HK-2 (cell line): Measurements from ENCODE around the gene SLC10A2.

Experiments used
- DNase-seq: peaks from one replicate; pipeline ENCODE4 v3.0.0-alpha.2; 2018; ENCODE audit not compliant: unreplicated experiment

Gene SLC10A2

GRCh38 chr13:103046676-103047075 is 19.5 kb downstream of the SLC10A2 start:
- no peak for DNase-seq

GRCh38 chr13:103044056-103044455 is 22.2 kb downstream of the SLC10A2 start:
- DNase-seq = no peak

GRCh38 chr13:103040006-103040405 is 26.2 kb downstream of the SLC10A2 start:
- no peak for DNase-seq

- no peak for DNase-seq
Measured at GRCh38 chr13:103039183-103039582, 27.0 kb downstream of the SLC10A2 start.

GRCh38 chr13:103036268-103036667 is 29.9 kb downstream of the SLC10A2 start:
- DNase-seq = no peak

GRCh38 chr13:103033999-103034398 is 32.2 kb downstream of the SLC10A2 start:
- DNase-seq = no peak

GRCh38 chr13:103031332-103031873 is 34.8 kb downstream of the SLC10A2 start:
- DNase-seq = no peak

- DNase-seq = no peak
Measured at GRCh38 chr13:103030776-103031175, 35.4 kb downstream of the SLC10A2 start.

- DNase-seq = no peak
Measured at GRCh38 chr13:103029798-103030197, 36.4 kb downstream of the SLC10A2 start.

GRCh38 chr13:103022336-103022735 is 43.9 kb downstream of the SLC10A2 start:
- DNase-seq = no peak

- DNase-seq = no peak
Measured at GRCh38 chr13:103018556-103018955, 47.7 kb downstream of the SLC10A2 start.

GRCh38 chr13:103012646-103013045 is 53.6 kb downstream of the SLC10A2 start:
- no peak for DNase-seq

- DNase-seq = no peak
Measured at GRCh38 chr13:103009051-103009840, 57.0 kb downstream of the SLC10A2 start.

- no peak for DNase-seq
Measured at GRCh38 chr13:103007427-103007762, 58.8 kb downstream of the SLC10A2 start.

- no peak for DNase-seq
Measured at GRCh38 chr13:103006641-103007426, 59.4 kb downstream of the SLC10A2 start.

GRCh38 chr13:103004661-103005345 is 61.4 kb downstream of the SLC10A2 start:
- no peak for DNase-seq

GRCh38 chr13:103003631-103004030 is 62.6 kb downstream of the SLC10A2 start:
- DNase-seq = no peak

GRCh38 chr13:103002279-103002678 is 63.9 kb downstream of the SLC10A2 start:
- DNase-seq = no peak

GRCh38 chr13:103000157-103000556 is 66.1 kb downstream of the SLC10A2 start:
- no peak for DNase-seq

GRCh38 chr13:102999499-102999898 is 66.7 kb downstream of the SLC10A2 start:
- DNase-seq = no peak
